CD8-positive, alpha-beta memory T cell (primary cell): ENCODE results near the gene FNDC3B. TPM values are rescaled to one million over a fixed set of nuclear protein-coding genes. Genes with fewer than 3 reads are reported as not detected.

Source experiments
- CTCF ChIA-PET: fragments of 350-600 bp; sonication (Branson Sonifier 250); formaldehyde crosslinking; loops from one replicate; lab custom pipeline; 2021; ENCODE audit warnings: antibody characterized with exemption; lab: Charles Lee
- POLR2A ChIA-PET: fragments of 350-600 bp; sonication (Branson Sonifier 250); formaldehyde crosslinking; loops from one replicate; lab custom pipeline; 2021; ENCODE audit warnings: antibody characterized with exemption; lab: Charles Lee
- DNase-seq, 5 donors: peaks; one replicate each; pipeline versions ENCODE4 v3.0.0 to v3.0.0-alpha.2; 2020 to 2022; ENCODE audit warnings: mixed read lengths in 1 of 5
- H3K27ac ChIP-seq: one replicate; pipeline ENCODE4 v1.7.0; 2013; ENCODE audit warnings: low read depth, mild to moderate bottlenecking, low read length, moderate library complexity
- H3K27me3 ChIP-seq: 2 replicates; pipeline ENCODE4 v1.7.0; 2013; ENCODE audit warnings: low read length, mild to moderate bottlenecking; ENCODE audit not compliant: insufficient read depth, poor library complexity, severe bottlenecking
- H3K36me3 ChIP-seq: 2 replicates; pipeline ENCODE4 v1.7.0; 2013; ENCODE audit warnings: mild to moderate bottlenecking, low read length, moderate library complexity; ENCODE audit not compliant: insufficient read depth
- H3K4me1 ChIP-seq: 2 replicates; pipeline ENCODE4 v1.7.0; 2013; ENCODE audit warnings: mild to moderate bottlenecking, low read length, moderate library complexity; ENCODE audit not compliant: insufficient read depth
- H3K4me3 ChIP-seq: 2 replicates; pipeline ENCODE4 v1.7.0; 2013; ENCODE audit warnings: mild to moderate bottlenecking, low read length
- H3K9me3 ChIP-seq: 2 replicates; pipeline ENCODE4 v1.7.0; 2013; ENCODE audit warnings: mild to moderate bottlenecking, low read length
- H3K27ac Mint-ChIP-seq, 8 donors: one replicate each; pipeline ENCODE4 v1.8.0; 2020 to 2021; ENCODE audit warnings: mixed read lengths in 8 of 8, mild to moderate bottlenecking in 6 of 8, inconsistent platforms in 3 of 8, moderate library complexity in 3 of 8
- H3K27me3 Mint-ChIP-seq, 2 donors: one replicate each; pipeline ENCODE4 v1.8.0; 2020 to 2021; ENCODE audit warnings: mixed read lengths in 2 of 2, mild to moderate bottlenecking in 1 of 2, moderate library complexity in 1 of 2
- H3K36me3 Mint-ChIP-seq, 3 donors: one replicate each; pipeline ENCODE4 v1.8.0; 2020 to 2021; ENCODE audit warnings: mixed read lengths in 3 of 3, inconsistent platforms in 1 of 3, mild to moderate bottlenecking in 1 of 3
- H3K4me1 Mint-ChIP-seq, 3 donors: one replicate each; pipeline ENCODE4 v1.8.0; 2020 to 2021; ENCODE audit warnings: mixed read lengths in 3 of 3, inconsistent platforms in 1 of 3, mild to moderate bottlenecking in 1 of 3
- H3K4me3 Mint-ChIP-seq, 7 donors: one replicate each; pipeline ENCODE4 v1.8.0; 2020 to 2021; ENCODE audit warnings: mixed read lengths in 7 of 7, mild to moderate bottlenecking in 6 of 7, moderate library complexity in 4 of 7, inconsistent platforms in 2 of 7
- H3K9me3 Mint-ChIP-seq, 5 donors: one replicate each; pipeline ENCODE4 v1.8.0; 2020 to 2022; ENCODE audit warnings: mixed read lengths in 5 of 5, mild to moderate bottlenecking in 3 of 5, moderate library complexity in 2 of 5, inconsistent platforms in 1 of 5
- polyA plus RNA-seq: library from polyadenylated mRNA; unstranded; fragments of 300-500 nt; fragmentation: Illumina TruSeq; gene quantifications from one replicate; pipeline ENCODE4 v1.2.3, GENCODE V29; 2021
- total RNA-seq, 2 experiments: library from RNA; stranded (reverse); gene quantifications; one replicate each; pipeline ENCODE4 v1.2.3, GENCODE V29; 2021

Gene FNDC3B
- total and polyA plus RNA-seq, 3 experiments from 2014 or later: 8.7 to 18.6 (median 17.4) TPM

DNA sequence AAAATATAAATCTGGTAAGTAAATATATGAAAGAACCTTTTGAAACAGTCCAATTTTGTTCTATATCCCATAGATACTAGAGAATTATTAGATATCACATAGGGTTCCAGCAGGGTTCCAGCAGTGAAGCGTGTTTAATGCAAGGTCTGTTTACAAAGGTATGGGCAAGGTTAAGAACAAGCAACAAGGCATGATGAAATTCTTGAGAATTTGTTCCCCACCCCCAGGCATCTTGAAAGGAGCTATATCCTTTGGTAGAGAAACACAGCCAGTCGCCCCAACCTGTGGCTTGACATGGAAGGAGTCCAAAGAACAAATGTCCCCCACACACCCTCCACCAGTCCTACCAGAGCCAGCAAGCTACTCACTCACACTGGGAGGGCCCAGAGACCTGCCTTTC, 18.6 kb upstream of the FNDC3B start:
- ChIA-PET CTCF (no interaction called here), POLR2A (interaction anchor here (0.6 kb wide), 1 partner anchor 17 kb away, joined by 3 read pairs; no protein-coding TSS in a partner anchor)
- Mint-ChIP-seq H3K4me3 (no peak overlapping the region), H3K4me1 (no peaks in the 10 kb centered on the region), H3K9me3 (no peaks in the 10 kb centered on the region), H3K27me3 (peaks cover 3 to 7% of the 10 kb centered on the region in 2 donors), H3K27ac (no peak overlapping the region), H3K36me3 (peaks cover 0 to 6% (median 0%) of the 10 kb centered on the region in 3 donors)
- Histone ChIP-seq H3K27ac (no peak overlapping the region), H3K4me3 (no peak overlapping the region), H3K9me3 (no peaks in the 10 kb centered on the region), H3K27me3 (no peaks in the 10 kb centered on the region), H3K4me1 (no peaks in the 10 kb centered on the region), H3K36me3 (no peaks in the 10 kb centered on the region)
- no peak for DNase-seq

DNA sequence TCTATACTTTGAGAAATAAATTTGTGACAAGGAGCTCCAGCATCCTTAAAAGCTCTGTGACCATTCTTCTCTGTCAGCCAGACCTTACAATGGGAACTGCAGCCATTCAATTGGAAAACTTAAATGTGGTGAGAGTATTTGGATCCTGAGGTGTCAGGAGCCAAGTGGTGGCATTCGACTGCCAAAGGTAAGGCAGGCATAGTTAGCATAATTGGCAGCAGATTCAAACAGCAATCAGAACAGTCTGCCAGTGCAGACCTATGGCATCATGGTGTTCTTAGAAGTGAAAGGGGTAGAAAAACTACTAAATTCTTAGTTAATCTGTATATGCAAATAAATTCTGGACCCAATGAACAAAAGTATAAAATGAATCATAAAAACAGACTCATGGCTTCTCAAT, 18.2 kb upstream of the FNDC3B start:
- no peaks in the 10 kb centered on the region for H3K27me3 ChIP-seq
- H3K4me1 ChIP-seq: no peaks in the 10 kb centered on the region
- no peak overlapping the region for H3K27ac ChIP-seq
- Mint-ChIP-seq H3K4me3 (no peak overlapping the region), H3K36me3 (peaks cover 0 to 6% (median 0%) of the 10 kb centered on the region in 3 donors), H3K4me1 (no peaks in the 10 kb centered on the region), H3K27me3 (peaks cover 3 to 7% of the 10 kb centered on the region in 2 donors), H3K27ac (no peak overlapping the region), H3K9me3 (no peaks in the 10 kb centered on the region)
- no peak for DNase-seq
- no peaks in the 10 kb centered on the region for H3K9me3 ChIP-seq
- H3K4me3 ChIP-seq: no peak overlapping the region
- POLR2A ChIA-PET: no interaction called here
- no peaks in the 10 kb centered on the region for H3K36me3 ChIP-seq
- CTCF ChIA-PET: no interaction called here

DNA sequence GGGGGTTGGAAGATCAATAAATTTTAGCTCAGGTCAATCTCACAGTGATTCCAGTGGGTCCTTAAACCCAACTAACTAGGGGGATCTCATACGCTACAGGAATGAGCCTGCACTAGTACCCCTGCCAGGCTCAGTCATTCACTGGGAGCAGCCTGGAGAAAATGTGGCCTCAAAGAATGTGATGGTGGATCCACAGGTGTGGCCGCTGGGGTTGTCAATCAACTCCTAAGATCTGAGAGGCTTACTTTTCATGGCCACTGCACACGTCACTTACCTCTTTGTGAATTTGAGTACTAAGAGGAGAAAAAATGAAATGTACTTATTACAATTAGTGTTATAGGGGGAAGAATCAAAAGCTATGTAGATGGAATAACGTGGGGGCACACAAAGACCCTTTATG, 17.5 kb upstream of the FNDC3B start:
- ChIA-PET POLR2A (no interaction called here), CTCF (no interaction called here)
- H3K4me3 Mint-ChIP-seq: no peak overlapping the region
- H3K9me3 Mint-ChIP-seq: no peaks in the 10 kb centered on the region
- H3K27me3 ChIP-seq: no peaks in the 10 kb centered on the region
- H3K9me3 ChIP-seq: no peaks in the 10 kb centered on the region
- H3K27ac Mint-ChIP-seq: no peak overlapping the region
- no peak overlapping the region for H3K4me3 ChIP-seq
- no peak overlapping the region for H3K27ac ChIP-seq
- H3K36me3 Mint-ChIP-seq: peaks cover 0 to 3% (median 0%) of the 10 kb centered on the region in 3 donors
- no peak for DNase-seq
- H3K4me1 ChIP-seq: no peaks in the 10 kb centered on the region
- no peaks in the 10 kb centered on the region for H3K4me1 Mint-ChIP-seq
- no peaks in the 10 kb centered on the region for H3K36me3 ChIP-seq
- H3K27me3 Mint-ChIP-seq: peaks cover 3 to 6% of the 10 kb centered on the region in 2 donors

DNA sequence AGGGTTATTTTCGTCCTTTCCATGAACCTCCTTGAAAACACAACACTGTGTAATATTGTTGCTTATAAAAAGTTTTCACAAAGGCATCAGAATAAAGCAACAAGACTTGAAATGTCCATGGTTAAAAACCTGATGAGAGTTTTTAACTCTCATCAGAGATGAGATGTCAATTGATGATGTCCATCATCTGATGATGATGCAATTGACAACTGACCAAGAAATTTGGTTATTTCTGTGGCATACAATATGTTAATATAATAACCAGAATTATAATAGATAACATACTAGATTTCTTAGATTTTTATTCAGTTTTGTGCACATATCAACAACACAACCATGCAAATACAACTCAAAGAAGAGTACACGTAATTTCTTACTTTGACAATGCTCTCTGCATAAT, 15.5 kb upstream of the FNDC3B start:
- H3K36me3 Mint-ChIP-seq: no peaks in the 10 kb centered on the region
- H3K27me3 ChIP-seq: no peaks in the 10 kb centered on the region
- DNase-seq: no peak
- no peak overlapping the region for H3K4me3 Mint-ChIP-seq
- H3K4me1 Mint-ChIP-seq: no peaks in the 10 kb centered on the region
- ChIA-PET CTCF (no interaction called here), POLR2A (no interaction called here)
- no peak overlapping the region for H3K27ac Mint-ChIP-seq
- no peaks in the 10 kb centered on the region for H3K9me3 ChIP-seq
- peaks cover 3 to 5% of the 10 kb centered on the region in 2 donors for H3K27me3 Mint-ChIP-seq
- no peaks in the 10 kb centered on the region for H3K36me3 ChIP-seq
- no peak overlapping the region for H3K27ac ChIP-seq
- H3K9me3 Mint-ChIP-seq: no peaks in the 10 kb centered on the region
- no peak overlapping the region for H3K4me3 ChIP-seq
- no peaks in the 10 kb centered on the region for H3K4me1 ChIP-seq

DNA sequence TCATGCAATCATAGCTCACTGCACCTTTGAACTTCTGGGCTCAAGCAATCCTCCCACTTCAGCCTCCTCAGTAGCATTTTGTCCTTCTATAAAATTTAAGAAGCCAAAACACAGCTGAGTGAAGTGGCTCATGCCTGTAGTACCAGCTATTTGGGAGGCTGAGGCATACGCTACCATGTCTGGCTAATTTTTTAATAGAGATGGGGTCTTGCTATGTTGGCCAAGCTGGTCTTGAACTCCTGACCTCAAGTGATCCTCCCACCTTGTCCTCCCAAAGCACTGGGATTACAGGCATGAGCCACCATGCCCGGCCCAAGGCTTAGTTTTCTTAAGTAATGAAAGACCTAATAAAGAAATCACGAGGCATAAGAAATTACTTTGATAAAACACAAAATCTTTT, 14.7 kb upstream of the FNDC3B start:
- H3K9me3 ChIP-seq: no peaks in the 10 kb centered on the region
- no peak for DNase-seq
- H3K4me1 Mint-ChIP-seq: no peaks in the 10 kb centered on the region
- CTCF ChIA-PET: no interaction called here
- no peak overlapping the region for H3K4me3 Mint-ChIP-seq
- H3K9me3 Mint-ChIP-seq: no peaks in the 10 kb centered on the region
- H3K27ac ChIP-seq: no peak overlapping the region
- no peaks in the 10 kb centered on the region for H3K27me3 ChIP-seq
- H3K36me3 Mint-ChIP-seq: no peaks in the 10 kb centered on the region
- no peak overlapping the region for H3K4me3 ChIP-seq
- H3K4me1 ChIP-seq: no peaks in the 10 kb centered on the region
- POLR2A ChIA-PET: no interaction called here
- peaks cover 3 to 5% of the 10 kb centered on the region in 2 donors for H3K27me3 Mint-ChIP-seq
- H3K27ac Mint-ChIP-seq: no peak overlapping the region
- no peaks in the 10 kb centered on the region for H3K36me3 ChIP-seq

DNA sequence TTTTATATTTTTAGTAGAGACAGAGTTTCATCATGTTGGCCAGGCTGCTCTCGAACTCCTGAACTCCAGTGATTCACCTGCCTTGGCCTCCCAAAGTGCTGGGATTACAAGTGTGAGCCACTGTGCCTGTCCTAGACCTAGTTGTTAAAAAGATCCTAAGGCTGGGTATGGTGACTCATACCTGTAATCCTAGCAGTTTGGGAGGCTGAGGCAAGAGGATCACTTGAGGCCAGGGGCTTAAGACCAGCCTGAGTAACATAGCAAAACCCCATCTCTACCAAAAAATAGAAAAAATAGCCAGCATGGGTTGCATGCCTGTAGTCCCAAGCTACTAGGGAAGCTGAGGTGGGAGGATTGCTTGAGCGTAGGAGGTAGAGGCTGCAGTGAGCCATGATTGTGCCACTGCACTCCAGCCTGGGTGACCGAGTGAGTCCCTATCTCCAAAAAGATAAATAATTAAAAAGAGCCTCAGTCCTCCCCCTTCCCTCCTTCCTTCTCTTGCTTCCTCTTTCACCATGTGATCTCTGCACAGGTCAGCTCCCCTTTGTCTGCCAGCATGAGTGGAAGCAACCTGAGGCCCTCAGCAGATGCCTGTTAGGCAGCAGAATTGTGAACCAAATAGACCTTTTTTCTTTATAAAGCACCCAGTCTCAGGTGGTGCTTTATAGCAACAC, 9.8 kb upstream of the FNDC3B start:
- H3K9me3 Mint-ChIP-seq: no peaks in the 10 kb centered on the region
- ChIA-PET CTCF (no interaction called here), POLR2A (no interaction called here)
- Histone ChIP-seq H3K4me3 (no peak overlapping the region), H3K4me1 (no peaks in the 10 kb centered on the region), H3K9me3 (no peaks in the 10 kb centered on the region), H3K27me3 (no peaks in the 10 kb centered on the region), H3K27ac (no peak overlapping the region), H3K36me3 (no peaks in the 10 kb centered on the region)
- H3K27ac Mint-ChIP-seq: peak overlapping the region in 1 of 8 donors; percentile 35
- H3K4me1 Mint-ChIP-seq: no peaks in the 10 kb centered on the region
- H3K36me3 Mint-ChIP-seq: no peaks in the 10 kb centered on the region
- DNase-seq: no peak
- H3K4me3 Mint-ChIP-seq: no peak overlapping the region
- H3K27me3 Mint-ChIP-seq: peaks cover 8 to 16% of the 10 kb centered on the region in 2 donors

DNA sequence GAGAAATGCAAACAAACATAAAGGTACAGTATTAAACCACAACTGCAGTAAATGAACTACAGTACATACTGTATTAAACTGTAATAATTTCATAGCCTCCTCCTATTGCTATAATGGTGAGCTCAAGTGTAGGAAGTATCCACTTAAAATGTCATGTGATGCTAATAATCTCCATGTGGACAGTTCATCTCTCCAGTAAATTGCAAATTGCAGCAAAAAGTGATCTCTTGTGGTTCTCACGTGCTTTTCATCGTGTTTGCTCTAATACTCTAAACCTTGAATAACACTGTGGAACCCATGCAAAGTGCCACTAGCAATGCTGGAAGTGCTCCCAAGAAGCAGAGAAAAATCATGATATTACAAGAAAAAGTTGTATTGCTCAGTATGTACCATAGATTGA, 9.2 kb upstream of the FNDC3B start:
- Histone ChIP-seq H3K27ac (no peak overlapping the region), H3K9me3 (no peaks in the 10 kb centered on the region), H3K4me3 (no peak overlapping the region), H3K4me1 (no peaks in the 10 kb centered on the region), H3K36me3 (no peaks in the 10 kb centered on the region), H3K27me3 (no peaks in the 10 kb centered on the region)
- CTCF ChIA-PET: no interaction called here
- Mint-ChIP-seq H3K27ac (no peak overlapping the region), H3K27me3 (peaks cover 8 to 20% of the 10 kb centered on the region in 2 donors), H3K4me3 (no peak overlapping the region), H3K9me3 (no peaks in the 10 kb centered on the region), H3K4me1 (peaks cover 3 to 5% (median 4%) of the 10 kb centered on the region in 3 donors), H3K36me3 (peaks cover 0 to 2% (median 0%) of the 10 kb centered on the region in 3 donors)
- POLR2A ChIA-PET: no interaction called here
- no peak for DNase-seq

DNA sequence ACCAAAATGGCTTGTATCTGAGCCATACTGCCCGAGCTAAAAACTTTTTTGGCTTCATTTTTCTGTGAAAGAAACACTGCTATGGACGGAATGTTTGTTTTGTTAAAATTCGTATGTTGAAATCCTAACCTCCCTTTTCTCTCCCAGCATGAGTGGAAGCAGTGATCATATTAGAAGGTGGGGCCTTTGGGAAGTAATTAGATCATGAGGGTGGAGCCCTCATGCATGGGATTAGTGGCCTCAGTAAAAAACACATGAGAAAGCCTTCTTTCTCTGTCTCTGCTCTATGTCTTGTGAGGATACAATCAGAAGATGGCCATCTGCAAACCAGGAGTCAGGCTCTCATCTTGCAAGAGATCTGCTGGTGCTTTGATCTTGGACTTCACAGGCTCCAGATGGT, 7.4 kb upstream of the FNDC3B start:
- peaks cover 0 to 2% (median 0%) of the 10 kb centered on the region in 3 donors for H3K36me3 Mint-ChIP-seq

More for the DNA sequence above, 7.4 kb upstream of the FNDC3B start:
- Histone ChIP-seq H3K4me1 (no peaks in the 10 kb centered on the region), H3K4me3 (no peak overlapping the region), H3K27ac (no peak overlapping the region), H3K36me3 (no peaks in the 10 kb centered on the region), H3K9me3 (no peaks in the 10 kb centered on the region), H3K27me3 (no peaks in the 10 kb centered on the region)
- Mint-ChIP-seq H3K4me1 (peaks cover 9 to 15% (median 9%) of the 10 kb centered on the region in 3 donors), H3K27me3 (peaks cover 8 to 23% of the 10 kb centered on the region in 2 donors), H3K9me3 (no peaks in the 10 kb centered on the region), H3K27ac (no peak overlapping the region), H3K4me3 (no peak overlapping the region)
- CTCF ChIA-PET: no interaction called here
- POLR2A ChIA-PET: interaction anchor here (0.6 kb wide), 1 partner anchor 53 kb away, joined by 4 read pairs; no protein-coding TSS in a partner anchor
- no peak for DNase-seq
